Right renal cortex interstitium (tissue), 3 donors: ENCODE results near the gene CADM3. TPM values are rescaled to one million over a fixed set of nuclear protein-coding genes. Genes with fewer than 3 reads are reported as not detected.

Source experiments
- DNase-seq, 3 donors: peaks; one replicate each; pipeline ENCODE4 v3.0.0-alpha.2; 2013; ENCODE audit warnings: low read depth in 3 of 3, low spot score in 2 of 3
- polyA plus RNA-seq, 3 donors: library from polyadenylated mRNA; unstranded; fragments of 120-200 nt; gene quantifications; one replicate each; pipeline ENCODE4 v1.2.1, GENCODE V29; 2013; ENCODE audit not compliant: insufficient read length in 3 of 3

Gene CADM3
- polyA plus RNA-seq: under 1 TPM in 2 of 3 donors, not detected in 1; 0.13 to 0.21 TPM

- DNase-seq: no peak
These were observed at the start of gene CADM3 for GRCh38 chr1:159171254-159171687. Gene CADM3, plus strand, starts transcription at chr1:159171615. Its CDS starts 151 bp downstream, at chr1:159171766.

GRCh38 chr1:159122005-159122621 lies 49.3 kb upstream of the CADM3 start:
- no peak for DNase-seq

GRCh38 chr1:159123587-159123986 lies 47.8 kb upstream of the CADM3 start:
- no peak for DNase-seq

- DNase-seq: peak in 2 of 3 donors; percentile 4 to 13
These were observed 39.0 kb upstream of the CADM3 start for GRCh38 chr1:159132271-159132881.

GRCh38 chr1:159140474-159140873 lies 30.9 kb upstream of the CADM3 start:
- no peak for DNase-seq

GRCh38 chr1:159141584-159142390 lies 29.6 kb upstream of the CADM3 start:
- DNase-seq: no peak

- DNase-seq: no peak
These were observed 29.1 kb upstream of the CADM3 start for GRCh38 chr1:159142391-159142663.

GRCh38 chr1:159142726-159143510 lies 28.5 kb upstream of the CADM3 start:
- no peak for DNase-seq

- no peak for DNase-seq
These were observed 26.8 kb upstream of the CADM3 start for GRCh38 chr1:159144571-159144970.

GRCh38 chr1:159146980-159147379 lies 24.4 kb upstream of the CADM3 start:
- no peak for DNase-seq

GRCh38 chr1:159152031-159152430 lies 19.4 kb upstream of the CADM3 start:
- no peak for DNase-seq

- DNase-seq: peak; percentile 29 to 39 (median 29)
These were observed 10.3 kb upstream of the CADM3 start for GRCh38 chr1:159161001-159161718.

- no peak for DNase-seq
These were observed 9.7 kb upstream of the CADM3 start for GRCh38 chr1:159161719-159162026.

GRCh38 chr1:159162516-159163265 lies 8.7 kb upstream of the CADM3 start:
- DNase-seq: no peak

GRCh38 chr1:159163614-159164228 lies 7.7 kb upstream of the CADM3 start:
- DNase-seq: no peak

GRCh38 chr1:159168043-159168442 lies 3.4 kb upstream of the CADM3 start:
- no peak for DNase-seq

- no peak for DNase-seq
These were observed 776 bp upstream of the CADM3 start for GRCh38 chr1:159170639-159171038.

GRCh38 chr1:159171688-159172501 lies 480 bp downstream of the CADM3 start:
- DNase-seq: no peak
